HepG2 (cell line): ENCODE data around the gene ADARB2. TPM values are rescaled to one million over a fixed set of nuclear protein-coding genes. Genes with fewer than 3 reads are reported as not detected.
A peak's percentile ranks its signal among the peaks of the same experiment; 100 is the strongest.

Source experiments
- ATAC-seq: fragments of 200-7000 bp; cut with Tn5 transposase; 3 replicates; pipeline ENCODE4 v1.9.1; 2020; ENCODE audit warnings: mild to moderate bottlenecking, moderate library complexity
- BruUV-seq: library from RNA; stranded (reverse); fragments of 400-500 nt; replicated peaks from 2 replicates; lab custom pipeline; 2021; lab: Mats Ljungman, UMichigan
- CTCF ChIA-PET: fragments of 300-600 bp; formaldehyde crosslinking; extraction: SDS; loops from one replicate; lab custom pipeline; 2021; ENCODE audit warnings: low total read pairs, inconsistent platforms, low intra/inter-chr PET ratio; lab: Yijun Ruan, JAX
- POLR2A ChIA-PET: fragments of 350-600 bp; sonication (Branson Sonifier 250); formaldehyde crosslinking; loops from one replicate; lab custom pipeline; 2020; ENCODE audit warnings: antibody characterized with exemption, inconsistent platforms; lab: Yijun Ruan, JAX
- DNase-seq: peaks from one replicate; pipeline ENCODE4 v3.0.0-alpha.2; 2015; ENCODE audit warnings: low spot score
- FAIRE-seq: peaks from 3 replicates; lab custom pipeline; 2011; peaks lifted over from hg19 to GRCh38; lab: Jason Lieb, UNC
- H2AFZ ChIP-seq: one replicate; pipeline ENCODE4 v1.6.1; 2011; ENCODE audit warnings: low read length, inconsistent platforms
- H3K27ac ChIP-seq: fragments of 300-600 bp; 3 replicates; pipeline ENCODE4 v1.8.0; 2011; ENCODE audit warnings: mixed run types, mild to moderate bottlenecking, mixed read lengths, low read length, inconsistent platforms; ENCODE audit not compliant: insufficient read depth; ENCODE audit errors: extremely low read length
- H3K27me3 ChIP-seq, 2 experiments: fragments of 200-600 bp in 1 of 2; 2 replicates in 1 of 2; 3 replicates in 1 of 2; pipeline versions ENCODE4 v1.6.0 to v1.8.0; 2011; ENCODE audit warnings: low read length in 2 of 2, mild to moderate bottlenecking in 2 of 2, moderate library complexity in 2 of 2, inconsistent platforms in 1 of 2; ENCODE audit not compliant: insufficient read depth in 2 of 2, control insufficient read depth in 1 of 2
- H3K36me3 ChIP-seq, 2 experiments: fragments of 200-600 bp in 1 of 2; replicated peaks in 1 of 2; 2 replicates in 1 of 2; 3 replicates in 1 of 2; pipeline versions ENCODE4 v1.5.1 to v1.8.0; 2011; ENCODE audit warnings: low read length in 2 of 2, inconsistent platforms in 1 of 2; ENCODE audit not compliant: insufficient read depth in 2 of 2, control insufficient read depth in 1 of 2
- H3K4me1 ChIP-seq: 2 replicates; pipeline ENCODE4 v1.5.1; 2012; ENCODE audit warnings: low read length, inconsistent platforms; ENCODE audit not compliant: insufficient read depth
- H3K4me2 ChIP-seq: 2 replicates; pipeline ENCODE4 v1.6.0; 2011; ENCODE audit warnings: low read depth, low read length, inconsistent platforms
- H3K4me3 ChIP-seq, 3 experiments: fragments of 200-600 bp in 1 of 3; sonication (generic), shearing (Covaris generic) in 1 of 3; replicated peaks in 1 of 3; 2 replicates each; pipeline ENCODE4 v1.5.1; 2011 to 2016; ENCODE audit warnings: low read length in 3 of 3, inconsistent platforms in 2 of 3, low read depth in 2 of 3, mild to moderate bottlenecking in 2 of 3, control low read depth in 1 of 3, mixed read lengths in 1 of 3; ENCODE audit not compliant: insufficient read depth in 1 of 3
- H3K79me2 ChIP-seq: one replicate; pipeline ENCODE4 v1.6.1; 2011; ENCODE audit warnings: low read length, inconsistent platforms; ENCODE audit not compliant: insufficient read depth
- H3K9ac ChIP-seq: 2 replicates; pipeline ENCODE4 v1.6.0; 2011; ENCODE audit warnings: mild to moderate bottlenecking, low read depth, low read length, inconsistent platforms; ENCODE audit not compliant: insufficient read depth
- H3K9me3 ChIP-seq: 2 replicates; pipeline ENCODE4 v1.5.1; 2012; ENCODE audit warnings: mild to moderate bottlenecking, low read length
- H4K20me1 ChIP-seq: 2 replicates; pipeline ENCODE4 v1.6.0; 2011; ENCODE audit warnings: inconsistent platforms, mild to moderate bottlenecking, low read length, moderate library complexity; ENCODE audit not compliant: insufficient read depth
- BRD4 ChIP-seq: sonication (generic); formaldehyde crosslinking; IDR thresholded peaks from 2 replicates; pipeline ENCODE4 v1.4.0; 2020; ENCODE audit warnings: missing genetic modification reagents
- CCDC6 ChIP-seq: sonication (generic); formaldehyde crosslinking; IDR thresholded peaks from 2 replicates; pipeline ENCODE4 v1.8.1; 2022; ENCODE audit warnings: mild to moderate bottlenecking, missing genetic modification reagents, moderate library complexity
- DDIT3 ChIP-seq: sonication (generic); formaldehyde crosslinking; IDR thresholded peaks from 2 replicates; pipeline ENCODE4 v1.4.0; 2020; ENCODE audit warnings: mild to moderate bottlenecking, missing genetic modification reagents
- HDAC6 ChIP-seq: fragments of 200-600 bp; sonication (generic); IDR thresholded peaks from 2 replicates; pipeline ENCODE4 v1.7.0; 2017; ENCODE audit warnings: mild to moderate bottlenecking, antibody characterized with exemption, low read length, low read depth
- HOXA5 ChIP-seq: sonication (generic); formaldehyde crosslinking; IDR thresholded peaks from 2 replicates; pipeline ENCODE4 v1.4.0; 2020; ENCODE audit warnings: missing genetic modification reagents
- MNT ChIP-seq: fragments of 450-650 bp; IDR thresholded peaks from 2 replicates; pipeline ENCODE4 v1.6.1; 2016
- NFE2L2 ChIP-seq: fragments of 150-350 bp; IDR thresholded peaks from 2 replicates; pipeline ENCODE4 v1.6.1; 2014; ENCODE audit warnings: low read length
- RFXANK ChIP-seq: IDR thresholded peaks from 2 replicates; pipeline ENCODE4 v1.6.1; 2016
- RNF2 ChIP-seq: fragments of 450-650 bp; conservative IDR thresholded peaks from 2 replicates; pipeline ENCODE4 v1.6.1; 2016; ENCODE audit warnings: low read depth
- SAP130 ChIP-seq: IDR thresholded peaks from 2 replicates; pipeline ENCODE4 v1.6.1; 2016; ENCODE audit warnings: low read depth
- SMAD3 ChIP-seq: sonication (generic); formaldehyde crosslinking; IDR thresholded peaks from 2 replicates; pipeline ENCODE4 v1.4.0; 2020; ENCODE audit warnings: missing genetic modification reagents
- SRY ChIP-seq: sonication (generic); formaldehyde crosslinking; IDR thresholded peaks from 2 replicates; pipeline ENCODE4 v1.8.0; 2022; ENCODE audit warnings: mild to moderate bottlenecking, missing genetic modification reagents
- TOE1 ChIP-seq: sonication (generic); formaldehyde crosslinking; IDR thresholded peaks from 2 replicates; pipeline ENCODE4 v1.4.0; 2020; ENCODE audit warnings: mild to moderate bottlenecking, missing genetic modification reagents
- YY1 ChIP-seq: IDR thresholded peaks from 2 replicates; pipeline ENCODE4 v1.6.1; 2011; ENCODE audit warnings: low read length, low read depth, moderate library complexity, mild to moderate bottlenecking; ENCODE audit not compliant: insufficient read depth, insufficient replicate concordance
- ZBTB44 ChIP-seq: sonication (generic); formaldehyde crosslinking; IDR thresholded peaks from 2 replicates; pipeline ENCODE4 v1.4.0; 2020; ENCODE audit warnings: missing genetic modification reagents
- ZNF562 ChIP-seq: sonication (generic); formaldehyde crosslinking; IDR thresholded peaks from 2 replicates; pipeline ENCODE4 v1.8.0; 2022; ENCODE audit warnings: missing genetic modification reagents, borderline replicate concordance
- ZNF746 ChIP-seq: sonication (generic); formaldehyde crosslinking; IDR thresholded peaks from 2 replicates; pipeline ENCODE4 v1.8.0; 2022; ENCODE audit warnings: mild to moderate bottlenecking, missing genetic modification reagents
- ZNF777 ChIP-seq: sonication (generic); formaldehyde crosslinking; IDR thresholded peaks from 2 replicates; pipeline ENCODE4 v1.4.0; 2020; ENCODE audit warnings: missing genetic modification reagents
- ZNF839 ChIP-seq: sonication (generic); formaldehyde crosslinking; IDR thresholded peaks from 2 replicates; pipeline ENCODE4 v1.4.0; 2020; ENCODE audit warnings: missing genetic modification reagents, mild to moderate bottlenecking, borderline replicate concordance
- WGBS: methylation state at CpG from one replicate; pipeline ENCODE4 v1.1.6; 2017; ENCODE audit warnings: low lambda C conversion rate; 5-methylcytosine and 5-hydroxymethylcytosine counted together
- in situ Hi-C: cut with HindIII; loops from 2 replicates; pipeline ENCODE4 v1.10.0; 2017; ENCODE audit warnings: low pct_unique_long_range_greater_than_20kb; ENCODE audit not compliant: extremely low pct_ligation_motif_present
- intact Hi-C: fragments of 100-400 bp; cut with micrococcal nuclease; formaldehyde crosslinking; loops from one replicate; pipeline ENCODE4 v1.10.0; 2022; ENCODE audit not compliant: unreplicated experiment
- polyA plus RNA-seq, 8 experiments: library from polyadenylated mRNA; depleted of rRNA in 3 of 8; stranded (reverse) in 7 of 8; unstranded in 1 of 8; fragments of >200 nt; fragmentation: Illumina TruSeq in 4 of 8; extraction: Trizol in 4 of 8; gene quantifications; 2 replicates each; pipeline versions ENCODE4 v1.2.1 to v1.2.3, GENCODE V29; 2011 to 2016; ENCODE audit warnings: low read depth in 4 of 8, missing spikeins in 1 of 8, mixed read lengths in 1 of 8; ENCODE audit not compliant: insufficient read depth in 1 of 8
- total RNA-seq, 5 experiments: library from RNA; depleted of rRNA; stranded (reverse); fragments of >200 nt; fragmentation: Illumina TruSeq; extraction: Trizol; gene quantifications; 2 replicates each; pipeline ENCODE4 v1.2.3, GENCODE V29; 2016; ENCODE audit warnings: low read depth in 1 of 5

Gene ADARB2
- total and polyA plus RNA-seq, 2 of the 13 experiments (the other 11 are each of a cell fraction or from before 2014, with no cell fraction given) = not detected

GRCh38 chr10:1696106-1696505 lies 41.2 kb downstream of the ADARB2 start:
- Histone ChIP-seq H2AFZ (no peak overlapping the region), H4K20me1 (no peaks in the 10 kb centered on the region), H3K36me3 (no peaks in the 10 kb centered on the region), H3K27me3 (peaks cover 0 to 7% of the 10 kb centered on the region in 2 experiments; a peak in 2 of 5 replicates), H3K4me1 (no peaks in the 10 kb centered on the region), H3K27ac (no peak overlapping the region), H3K9ac (no peak overlapping the region), H3K79me2 (no peaks in the 10 kb centered on the region), H3K9me3 (no peaks in the 10 kb centered on the region), H3K4me2 (no peak overlapping the region), H3K4me3 (no peak overlapping the region)
- intact Hi-C loops = no loop called here
- TF ChIP-seq YY1 = no peak
- TF ChIP-seq MNT = peak; percentile 97
- in situ Hi-C loops = no loop called here
- WGBS = 18% methylated on average over 5 of the region's 6 CpGs
- ChIA-PET POLR2A (no interaction called here), CTCF (no interaction called here)
- BruUV-seq = no TSS peak
- DNase-seq (no peak), FAIRE-seq (no peak), ATAC-seq (no peak)

- H3K4me3 ChIP-seq = no peak overlapping the region
- WGBS = under 1% methylated on average over 5 of the region's 5 CpGs
- H3K4me1 ChIP-seq = peaks cover 7% of the 10 kb centered on the region
- peaks cover 0 to 18% of the 10 kb centered on the region in 2 experiments; a peak in 3 of 5 replicates for H3K27me3 ChIP-seq
- POLR2A ChIA-PET = no interaction called here
- no peak for DNase-seq
- ATAC-seq = no peak
- H3K27ac ChIP-seq = no peak overlapping the region
- H3K9ac ChIP-seq = no peak overlapping the region
- H2AFZ ChIP-seq = no peak overlapping the region
- CTCF ChIA-PET = no interaction called here
- no peaks in the 10 kb centered on the region for H3K36me3 ChIP-seq
- BruUV-seq = no TSS peak
- no peaks in the 10 kb centered on the region for H3K79me2 ChIP-seq
- no peaks in the 10 kb centered on the region for H3K9me3 ChIP-seq
- no peaks in the 10 kb centered on the region for H4K20me1 ChIP-seq
- H3K4me2 ChIP-seq = no peak overlapping the region
- intact Hi-C loops (no loop called here), in situ Hi-C loops (no loop called here)
- FAIRE-seq = no peak
- no peak for TF ChIP-seq RFXANK
- no peak for TF ChIP-seq ZNF562 (CRISPR knock-in tag)
- no peak for TF ChIP-seq DDIT3 (CRISPR knock-in tag)
- no peak for TF ChIP-seq HDAC6
- TF ChIP-seq TOE1 = no peak
- no peak for TF ChIP-seq SAP130 (CRISPR knock-in tag)
- no peak for TF ChIP-seq CCDC6 (CRISPR knock-in tag)
- TF ChIP-seq NFE2L2 = no peak
- TF ChIP-seq ZBTB44 = no peak
- no peak for TF ChIP-seq HOXA5 (CRISPR knock-in tag)
- TF ChIP-seq RNF2 = no peak
- TF ChIP-seq ZNF839 (CRISPR knock-in tag) = no peak
- TF ChIP-seq ZNF746 (CRISPR knock-in tag) = no peak
- TF ChIP-seq SMAD3 (CRISPR knock-in tag) = no peak
- no peak for TF ChIP-seq SRY (CRISPR knock-in tag)
- TF ChIP-seq BRD4 (CRISPR knock-in tag) = no peak
- TF ChIP-seq ZNF777 = no peak
Measured at GRCh38 chr10:1690086-1690485, 47.2 kb downstream of the ADARB2 start.
